Osteoblast (primary cell): Measurements from ENCODE around the gene TYMP. TPM values are rescaled to one million over a fixed set of nuclear protein-coding genes. Genes with fewer than 3 reads are reported as not detected.
A peak's percentile ranks its signal among the peaks of the same experiment; 100 is the strongest.

Source experiments
- DNase-seq: peaks from one replicate; pipeline ENCODE4 v3.0.0; 2011; ENCODE audit warnings: low spot score, mixed read lengths; ENCODE audit not compliant: insufficient read length; ENCODE audit errors: missing footprints
- H2AFZ ChIP-seq: 2 replicates; pipeline ENCODE4 v1.6.0; 2011; ENCODE audit warnings: mild to moderate bottlenecking, low read length
- H3K27ac ChIP-seq: 2 replicates; pipeline ENCODE4 v1.5.1; 2011; ENCODE audit warnings: mild to moderate bottlenecking, low read depth, low read length, moderate library complexity
- H3K27me3 ChIP-seq: 2 replicates; pipeline ENCODE4 v1.6.0; 2012; ENCODE audit warnings: mild to moderate bottlenecking, control low read depth, inconsistent platforms, low read length, moderate library complexity; ENCODE audit not compliant: insufficient read depth
- H3K36me3 ChIP-seq: 2 replicates; pipeline ENCODE4 v1.5.1; 2011; ENCODE audit warnings: mild to moderate bottlenecking, low read length, control low read depth, moderate library complexity; ENCODE audit not compliant: insufficient read depth
- H3K4me1 ChIP-seq: 2 replicates; pipeline ENCODE4 v1.5.1; 2011; ENCODE audit warnings: mild to moderate bottlenecking, low read length, control low read depth, moderate library complexity; ENCODE audit not compliant: insufficient read depth
- H3K4me2 ChIP-seq: 2 replicates; pipeline ENCODE4 v1.6.0; 2011; ENCODE audit warnings: mild to moderate bottlenecking, low read length; ENCODE audit not compliant: insufficient read depth
- H3K4me3 ChIP-seq: fragments of 200-600 bp; sonication (generic); 3 replicates; pipeline ENCODE4 v1.5.1; 2012; ENCODE audit warnings: mild to moderate bottlenecking, low read length, inconsistent platforms; ENCODE audit not compliant: insufficient read depth
- H3K79me2 ChIP-seq: 2 replicates; pipeline ENCODE4 v1.6.0; 2012; ENCODE audit warnings: mild to moderate bottlenecking, low read length, control low read depth, inconsistent platforms; ENCODE audit not compliant: insufficient read depth
- H3K9me3 ChIP-seq: 2 replicates; pipeline ENCODE4 v1.5.1; 2011; ENCODE audit warnings: low read depth, low read length, control low read depth
- H4K20me1 ChIP-seq: 2 replicates; pipeline ENCODE4 v1.6.0; 2012; ENCODE audit warnings: mild to moderate bottlenecking, low read length, control low read depth; ENCODE audit not compliant: insufficient read depth
- CTCF ChIP-seq: IDR thresholded peaks from 2 replicates; pipeline ENCODE4 v1.5.1; 2011; ENCODE audit warnings: mild to moderate bottlenecking, low read depth, low read length, moderate library complexity; ENCODE audit errors: extremely low read depth
- total RNA-seq: library from RNA; depleted of rRNA; stranded (reverse); fragments of >200 nt; gene quantifications from 2 replicates; pipeline ENCODE4 v1.2.3, GENCODE V29; 2012

TYMP gene
- total RNA-seq, 1 donor, result 30.0 TPM

- peaks cover 13% of the 10 kb centered on the region for H3K4me1 ChIP-seq
- peaks cover 9% of the 10 kb centered on the region for H4K20me1 ChIP-seq
- peaks cover 71% of the 10 kb centered on the region for H3K79me2 ChIP-seq
- peak overlapping the region; percentile 85 for H2AFZ ChIP-seq
- DNase-seq, result peak; percentile 87
- H3K4me2 ChIP-seq, result peak overlapping the region; percentile 92
- peak overlapping the region; percentile 93 for H3K4me3 ChIP-seq
- peak overlapping the region; percentile 48 for H3K27ac ChIP-seq
- peaks cover 7% of the 10 kb centered on the region for H3K36me3 ChIP-seq
- H3K9me3 ChIP-seq, result no peaks in the 10 kb centered on the region
- TF ChIP-seq CTCF, result no peak
- no peaks in the 10 kb centered on the region for H3K27me3 ChIP-seq
Measured at GRCh38 chr22:50508897-50509296, 20.9 kb downstream of the TYMP start.

- Histone ChIP-seq H3K79me2 (peaks cover 64% of the 10 kb centered on the region), H2AFZ (peak within 1 kb of the TSS; percentile 95), H3K4me2 (peak within 1 kb of the TSS; percentile 95), H3K4me1 (peaks cover 13% of the 10 kb centered on the region), H3K27ac (peak within 1 kb of the TSS; percentile 72), H3K27me3 (no peaks in the 10 kb centered on the region), H4K20me1 (peaks cover 9% of the 10 kb centered on the region), H3K36me3 (peaks cover 9% of the 10 kb centered on the region), H3K9me3 (no peaks in the 10 kb centered on the region), H3K4me3 (peak within 1 kb of the TSS; percentile 99)
- DNase-seq, result peak; percentile 100
- TF ChIP-seq CTCF, result no peak
Measured at GRCh38 chr22:50507991-50508884, 21.6 kb downstream of the TYMP start, which contains the start of gene NCAPH2. Gene NCAPH2 (plus strand): TSS chr22:50508224. CDS start chr22:50508338, 114 bp downstream.

GRCh38 chr22:50507421-50507990, 22.3 kb downstream of the TYMP start, which contains the start of gene LMF2:
Gene LMF2 (minus strand): TSS chr22:50507702. CDS start chr22:50507675, 27 bp downstream.
- H3K79me2 ChIP-seq, result peaks cover 57% of the 10 kb centered on the region
- H3K27me3 ChIP-seq, result no peaks in the 10 kb centered on the region
- peak; percentile 100 for DNase-seq

More at GRCh38 chr22:50507421-50507990, 22.3 kb downstream of the TYMP start, which contains the start of gene LMF2:
- no peaks in the 10 kb centered on the region for H3K9me3 ChIP-seq
- H3K4me1 ChIP-seq, result peaks cover 13% of the 10 kb centered on the region
- H3K4me3 ChIP-seq, result peak within 1 kb of the TSS; percentile 99
- peaks cover 16% of the 10 kb centered on the region for H3K36me3 ChIP-seq
- H3K27ac ChIP-seq, result peak within 1 kb of the TSS; percentile 72
- peak within 1 kb of the TSS; percentile 95 for H3K4me2 ChIP-seq
- no peak for TF ChIP-seq CTCF
- H2AFZ ChIP-seq, result peak within 1 kb of the TSS; percentile 95
- peaks cover 11% of the 10 kb centered on the region for H4K20me1 ChIP-seq
